ENCODE data around the gene RCSD1.

GRCh38 chr1:167683226-167683625, 53.2 kb downstream of the RCSD1 start:
- TF ChIP-seq POLR2AphosphoS5 (IDR thresholded peaks at IDR 0.05; ENCODE audit: low read depth, low read length), result no peak
- TF ChIP-seq POLR2A (IDR thresholded peaks at IDR 0.05; ENCODE audit: low read depth, low read length), result no peak

All from GM12892 (cell line).